Sigmoid colon (tissue), 3 donors: ENCODE measurements around the gene SYNJ2.

Source experiments
- POLR2A ChIP-seq, 2 donors: fragments of 450-650 bp; IDR thresholded peaks; one replicate each; pipeline ENCODE4 v1.6.1; 2016; ENCODE audit warnings: antibody characterized with exemption in 2 of 2, mild to moderate bottlenecking in 2 of 2, moderate library complexity in 2 of 2
- TF ChIP-seq, protein P1 (sequence below), 4 experiments: fragments of 450-650 bp in 3 of 4; fragments of 200-600 bp in 1 of 4; IDR thresholded peaks; one replicate each; pipeline ENCODE4 v1.5.1; 2016 to 2019; ENCODE audit warnings: antibody characterized with exemption in 4 of 4, mild to moderate bottlenecking in 3 of 4, moderate library complexity in 2 of 4

DNA sequence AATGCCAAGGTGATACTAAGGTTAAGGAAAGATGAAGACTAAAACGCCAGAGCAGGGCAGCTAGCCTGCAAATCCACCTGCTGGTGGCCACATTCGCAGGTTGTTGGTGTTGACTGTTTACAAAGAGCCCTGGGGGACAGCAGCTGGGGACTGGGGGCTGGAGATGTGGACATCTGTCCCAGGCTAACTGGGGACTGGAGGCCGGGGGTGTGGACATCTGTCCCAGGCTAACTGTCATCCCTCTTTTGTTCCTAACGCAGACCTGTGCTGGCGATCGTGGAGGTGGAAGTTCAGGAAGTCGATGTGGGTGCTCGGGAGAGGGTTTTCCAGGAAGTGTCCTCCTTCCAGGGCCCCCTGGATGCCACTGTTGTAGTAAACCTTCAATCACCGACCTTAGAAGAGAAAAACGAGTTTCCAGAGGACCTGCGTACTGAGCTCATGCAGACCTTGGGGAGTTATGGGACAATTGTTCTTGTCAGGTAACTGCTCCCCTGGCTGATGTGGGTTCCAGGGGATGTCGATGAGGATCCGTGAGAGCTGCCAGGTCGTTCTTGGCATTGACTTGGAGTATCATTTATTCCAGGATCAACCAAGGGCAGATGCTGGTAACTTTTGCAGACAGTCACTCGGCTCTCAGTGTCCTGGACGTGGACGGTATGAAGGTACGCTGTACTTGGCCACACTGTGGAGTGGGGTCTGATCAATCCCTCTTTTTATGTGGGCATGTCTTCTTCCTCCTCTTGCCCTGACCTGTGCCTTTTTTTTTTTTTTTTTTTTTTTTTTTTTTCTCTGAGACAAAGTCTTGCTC lies 99.4 kb downstream of the SYNJ2 start:
- TF ChIP-seq, protein P1, sequence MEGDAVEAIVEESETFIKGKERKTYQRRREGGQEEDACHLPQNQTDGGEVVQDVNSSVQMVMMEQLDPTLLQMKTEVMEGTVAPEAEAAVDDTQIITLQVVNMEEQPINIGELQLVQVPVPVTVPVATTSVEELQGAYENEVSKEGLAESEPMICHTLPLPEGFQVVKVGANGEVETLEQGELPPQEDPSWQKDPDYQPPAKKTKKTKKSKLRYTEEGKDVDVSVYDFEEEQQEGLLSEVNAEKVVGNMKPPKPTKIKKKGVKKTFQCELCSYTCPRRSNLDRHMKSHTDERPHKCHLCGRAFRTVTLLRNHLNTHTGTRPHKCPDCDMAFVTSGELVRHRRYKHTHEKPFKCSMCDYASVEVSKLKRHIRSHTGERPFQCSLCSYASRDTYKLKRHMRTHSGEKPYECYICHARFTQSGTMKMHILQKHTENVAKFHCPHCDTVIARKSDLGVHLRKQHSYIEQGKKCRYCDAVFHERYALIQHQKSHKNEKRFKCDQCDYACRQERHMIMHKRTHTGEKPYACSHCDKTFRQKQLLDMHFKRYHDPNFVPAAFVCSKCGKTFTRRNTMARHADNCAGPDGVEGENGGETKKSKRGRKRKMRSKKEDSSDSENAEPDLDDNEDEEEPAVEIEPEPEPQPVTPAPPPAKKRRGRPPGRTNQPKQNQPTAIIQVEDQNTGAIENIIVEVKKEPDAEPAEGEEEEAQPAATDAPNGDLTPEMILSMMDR (IDR thresholded peaks at IDR 0.05), result no peak
- TF ChIP-seq POLR2A (IDR thresholded peaks at IDR 0.05), result no peak
